ENCODE measurements around the gene SRF. TPM values are rescaled to one million over a fixed set of nuclear protein-coding genes. Genes with fewer than 3 reads are reported as not detected.

Gene SRF
- total and polyA plus RNA-seq, 8 donors = 7.2 to 12.8 (median 10.9) TPM

DNA sequence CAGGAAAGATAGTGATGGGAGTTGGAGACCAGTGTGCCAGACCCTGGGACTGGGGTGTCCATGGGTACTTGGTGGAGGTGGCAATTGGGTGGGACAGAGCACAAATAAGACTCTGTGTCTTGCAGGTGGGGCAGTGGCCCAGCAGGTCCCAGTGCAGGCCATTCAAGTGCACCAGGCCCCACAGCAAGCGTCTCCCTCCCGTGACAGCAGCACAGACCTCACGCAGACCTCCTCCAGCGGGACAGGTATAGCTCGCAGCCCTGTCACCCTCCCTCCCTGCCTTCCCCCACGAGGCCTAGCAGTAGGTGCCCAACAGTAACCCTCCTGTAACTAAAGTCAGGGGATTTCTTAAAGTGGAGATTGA is 5.3 kb downstream of the SRF start:
- intact Hi-C loops (cut with DNase I) = no loop called here
- Histone ChIP-seq H3K36me3 (peaks cover 5 to 33% (median 15%) of the 10 kb centered on the region in 3 donors), H3K27ac (no peak overlapping the region), H3K9me3 (no peaks in the 10 kb centered on the region), H3K4me1 (peaks cover 8 to 24% (median 23%) of the 10 kb centered on the region in 3 donors), H3K27me3 (no peaks in the 10 kb centered on the region), H3K4me3 (no peak overlapping the region)
- DNase-seq = no peak
- TF ChIP-seq, protein P1, sequence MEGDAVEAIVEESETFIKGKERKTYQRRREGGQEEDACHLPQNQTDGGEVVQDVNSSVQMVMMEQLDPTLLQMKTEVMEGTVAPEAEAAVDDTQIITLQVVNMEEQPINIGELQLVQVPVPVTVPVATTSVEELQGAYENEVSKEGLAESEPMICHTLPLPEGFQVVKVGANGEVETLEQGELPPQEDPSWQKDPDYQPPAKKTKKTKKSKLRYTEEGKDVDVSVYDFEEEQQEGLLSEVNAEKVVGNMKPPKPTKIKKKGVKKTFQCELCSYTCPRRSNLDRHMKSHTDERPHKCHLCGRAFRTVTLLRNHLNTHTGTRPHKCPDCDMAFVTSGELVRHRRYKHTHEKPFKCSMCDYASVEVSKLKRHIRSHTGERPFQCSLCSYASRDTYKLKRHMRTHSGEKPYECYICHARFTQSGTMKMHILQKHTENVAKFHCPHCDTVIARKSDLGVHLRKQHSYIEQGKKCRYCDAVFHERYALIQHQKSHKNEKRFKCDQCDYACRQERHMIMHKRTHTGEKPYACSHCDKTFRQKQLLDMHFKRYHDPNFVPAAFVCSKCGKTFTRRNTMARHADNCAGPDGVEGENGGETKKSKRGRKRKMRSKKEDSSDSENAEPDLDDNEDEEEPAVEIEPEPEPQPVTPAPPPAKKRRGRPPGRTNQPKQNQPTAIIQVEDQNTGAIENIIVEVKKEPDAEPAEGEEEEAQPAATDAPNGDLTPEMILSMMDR (IDR thresholded peaks at IDR 0.05) = no peak
- 95 to 96% methylated on average over 6 of the region's 6 CpGs for WGBS, 2 donors
- ATAC-seq = no peak
- FAIRE-seq = no peak

GRCh38 chr6:43178150-43178549 is 7.1 kb downstream of the SRF start:
- H3K4me1 ChIP-seq = peaks cover 8 to 21% (median 16%) of the 10 kb centered on the region in 3 donors

DNA sequence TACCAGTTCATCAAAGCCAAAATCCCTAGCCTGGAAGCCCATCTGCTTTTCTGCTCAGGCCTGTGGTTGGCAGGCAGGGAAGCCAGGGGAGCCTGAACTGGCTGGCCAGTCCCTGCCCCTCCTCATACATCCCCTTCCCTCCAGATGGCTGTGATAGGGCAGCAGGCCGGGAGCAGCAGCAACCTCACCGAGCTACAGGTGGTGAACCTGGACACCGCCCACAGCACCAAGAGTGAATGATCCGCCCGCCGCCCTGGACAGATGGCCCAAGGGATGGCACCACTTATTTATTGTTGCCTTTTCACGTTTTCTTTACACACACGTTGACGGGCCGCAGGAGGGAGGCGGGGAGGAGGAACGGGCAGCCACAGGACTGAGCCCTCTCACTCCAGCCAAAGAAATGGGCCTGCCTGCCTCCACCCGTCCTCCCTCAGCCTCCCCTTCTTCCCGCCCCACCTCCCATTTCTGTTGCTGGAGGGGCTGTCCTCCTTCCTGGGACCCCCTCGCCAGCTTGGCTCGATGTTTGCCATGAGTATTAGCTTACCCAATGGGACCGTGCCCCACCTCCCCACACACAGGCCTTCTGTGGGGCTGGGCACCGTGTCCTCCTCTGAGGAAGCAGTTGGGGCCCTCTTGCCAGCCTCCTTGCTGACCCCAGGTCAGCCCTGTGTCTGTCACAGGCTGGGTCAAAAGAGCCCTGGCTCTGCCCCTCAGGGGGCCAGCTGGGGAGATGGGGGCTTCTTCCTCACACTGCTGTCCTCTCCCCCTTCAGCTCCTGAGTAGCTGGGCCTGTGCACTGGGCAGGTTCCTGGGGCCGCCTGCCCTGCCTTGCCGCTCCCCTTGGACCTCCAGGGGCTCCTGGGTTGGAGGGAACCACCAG is 8.1 kb downstream of the SRF start:
- H3K36me3 ChIP-seq = peaks cover 5 to 33% (median 15%) of the 10 kb centered on the region in 3 donors
- H3K4me3 ChIP-seq = no peak overlapping the region
- DNase-seq = no peak
- no peaks in the 10 kb centered on the region for H3K27me3 ChIP-seq
- TF ChIP-seq, protein P1 (IDR thresholded peaks at IDR 0.05) = no peak
- no peaks in the 10 kb centered on the region for H3K9me3 ChIP-seq
- WGBS, 2 donors = 90% methylated on average over 19 to 20 of the region's 20 CpGs
- H3K4me1 ChIP-seq = peaks cover 0 to 13% (median 6%) of the 10 kb centered on the region in 3 donors
- no peak for ATAC-seq
- no peak overlapping the region for H3K27ac ChIP-seq
- intact Hi-C loops (cut with DNase I) = no loop called here
- FAIRE-seq = no peak

More at GRCh38 chr6:43178150-43178549, 7.1 kb downstream of the SRF start:
- 88% methylated on average over 12 of the region's 12 CpGs for WGBS, 2 donors
- H3K36me3 ChIP-seq = peaks cover 5 to 33% (median 15%) of the 10 kb centered on the region in 3 donors
- FAIRE-seq (no peak), DNase-seq (no peak), ATAC-seq (no peak)
- no peaks in the 10 kb centered on the region for H3K27me3 ChIP-seq
- H3K9me3 ChIP-seq = no peaks in the 10 kb centered on the region
- TF ChIP-seq, protein P1 (IDR thresholded peaks at IDR 0.05) = no peak
- no peak overlapping the region for H3K4me3 ChIP-seq
- H3K27ac ChIP-seq = no peak overlapping the region
- intact Hi-C loops (cut with DNase I) = no loop called here

- ATAC-seq (no peak), FAIRE-seq (no peak), DNase-seq (no peak)
- WGBS, 2 donors = 84 to 85% methylated on average over 7 of the region's 7 CpGs
- Histone ChIP-seq H3K27me3 (no peaks in the 10 kb centered on the region), H3K27ac (no peak overlapping the region), H3K9me3 (no peaks in the 10 kb centered on the region), H3K4me1 (peaks cover 0 to 10% (median 2%) of the 10 kb centered on the region in 3 donors), H3K4me3 (no peak overlapping the region), H3K36me3 (peaks cover 5 to 33% (median 15%) of the 10 kb centered on the region in 3 donors)
- intact Hi-C loops (cut with DNase I) = no loop called here
- TF ChIP-seq, protein P1 (IDR thresholded peaks at IDR 0.05) = no peak
Observed at GRCh38 chr6:43180058-43180457, 9.0 kb downstream of the SRF start.

DNA sequence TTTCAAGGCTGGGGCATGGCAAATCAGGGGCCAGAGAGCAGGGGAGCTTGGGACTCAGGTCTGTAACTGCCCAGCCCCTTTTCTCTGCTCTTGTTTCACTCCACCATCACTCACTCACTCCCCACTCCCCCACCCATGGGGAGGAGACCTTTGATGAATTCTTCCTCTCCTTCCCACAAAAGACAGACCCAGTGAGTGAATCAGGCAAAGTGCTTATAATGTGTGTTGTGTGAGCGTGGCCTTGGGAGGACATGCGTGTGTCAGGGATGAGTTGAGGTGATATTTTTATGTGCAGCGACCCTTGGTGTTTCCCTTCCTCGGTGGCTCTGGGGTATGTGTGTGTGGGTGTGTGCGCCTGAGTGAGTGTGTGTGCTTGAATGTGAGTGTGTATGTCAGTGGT is 9.9 kb downstream of the SRF start:
- FAIRE-seq (no peak), DNase-seq (no peak), ATAC-seq (no peak)
- Histone ChIP-seq H3K27ac (no peak overlapping the region), H3K36me3 (peaks cover 5 to 27% (median 15%) of the 10 kb centered on the region in 3 donors), H3K4me3 (no peak overlapping the region), H3K27me3 (no peaks in the 10 kb centered on the region), H3K4me1 (peaks cover 0 to 6% (median 0%) of the 10 kb centered on the region in 3 donors), H3K9me3 (no peaks in the 10 kb centered on the region)
- 69 to 70% methylated on average over 5 of the region's 5 CpGs for WGBS, 2 donors
- intact Hi-C loops (cut with DNase I) = no loop called here
- TF ChIP-seq, protein P1 (IDR thresholded peaks at IDR 0.05) = no peak
